Ishikawa (cell line): ENCODE measurements around the gene RABGAP1L.

Source experiments
- EGR1 ChIP-seq: IDR thresholded peaks from 2 replicates; pipeline ENCODE4 v1.6.1; 2012
- TF ChIP-seq, protein P1 (sequence below): IDR thresholded peaks from 2 replicates; pipeline ENCODE4 v1.6.1; 2012; ENCODE audit warnings: low read depth, mild to moderate bottlenecking

DNA sequence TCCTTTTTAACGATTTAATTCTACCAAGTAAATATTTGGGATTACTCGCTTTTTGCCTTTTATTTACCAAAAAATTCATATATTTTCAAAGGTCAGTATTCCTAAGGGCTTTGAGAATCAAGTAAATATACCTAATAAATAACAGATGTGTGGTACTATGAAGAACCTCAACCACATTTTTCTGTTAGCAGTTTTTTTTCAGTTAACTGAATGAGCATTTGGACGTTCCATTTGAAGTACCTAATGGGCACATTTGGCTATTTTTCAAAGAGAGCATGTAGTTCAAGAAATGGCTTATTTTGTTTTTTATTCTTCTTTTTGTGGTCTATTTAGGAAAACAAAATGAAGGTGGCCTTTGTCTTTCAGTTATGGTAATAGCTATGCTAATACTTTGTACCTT lies 541.5 kb downstream of the RABGAP1L start:
- TF ChIP-seq, protein P1, sequence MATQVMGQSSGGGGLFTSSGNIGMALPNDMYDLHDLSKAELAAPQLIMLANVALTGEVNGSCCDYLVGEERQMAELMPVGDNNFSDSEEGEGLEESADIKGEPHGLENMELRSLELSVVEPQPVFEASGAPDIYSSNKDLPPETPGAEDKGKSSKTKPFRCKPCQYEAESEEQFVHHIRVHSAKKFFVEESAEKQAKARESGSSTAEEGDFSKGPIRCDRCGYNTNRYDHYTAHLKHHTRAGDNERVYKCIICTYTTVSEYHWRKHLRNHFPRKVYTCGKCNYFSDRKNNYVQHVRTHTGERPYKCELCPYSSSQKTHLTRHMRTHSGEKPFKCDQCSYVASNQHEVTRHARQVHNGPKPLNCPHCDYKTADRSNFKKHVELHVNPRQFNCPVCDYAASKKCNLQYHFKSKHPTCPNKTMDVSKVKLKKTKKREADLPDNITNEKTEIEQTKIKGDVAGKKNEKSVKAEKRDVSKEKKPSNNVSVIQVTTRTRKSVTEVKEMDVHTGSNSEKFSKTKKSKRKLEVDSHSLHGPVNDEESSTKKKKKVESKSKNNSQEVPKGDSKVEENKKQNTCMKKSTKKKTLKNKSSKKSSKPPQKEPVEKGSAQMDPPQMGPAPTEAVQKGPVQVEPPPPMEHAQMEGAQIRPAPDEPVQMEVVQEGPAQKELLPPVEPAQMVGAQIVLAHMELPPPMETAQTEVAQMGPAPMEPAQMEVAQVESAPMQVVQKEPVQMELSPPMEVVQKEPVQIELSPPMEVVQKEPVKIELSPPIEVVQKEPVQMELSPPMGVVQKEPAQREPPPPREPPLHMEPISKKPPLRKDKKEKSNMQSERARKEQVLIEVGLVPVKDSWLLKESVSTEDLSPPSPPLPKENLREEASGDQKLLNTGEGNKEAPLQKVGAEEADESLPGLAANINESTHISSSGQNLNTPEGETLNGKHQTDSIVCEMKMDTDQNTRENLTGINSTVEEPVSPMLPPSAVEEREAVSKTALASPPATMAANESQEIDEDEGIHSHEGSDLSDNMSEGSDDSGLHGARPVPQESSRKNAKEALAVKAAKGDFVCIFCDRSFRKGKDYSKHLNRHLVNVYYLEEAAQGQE, result no peak
- no peak for TF ChIP-seq EGR1
